ENCODE measurements around the gene ACBD5. TPM values are rescaled to one million over a fixed set of nuclear protein-coding genes. Genes with fewer than 3 reads are reported as not detected.

The ACBD5 gene
- total and polyA plus RNA-seq, 11 donors = 28.3 to 86.0 (median 71.6) TPM

DNA sequence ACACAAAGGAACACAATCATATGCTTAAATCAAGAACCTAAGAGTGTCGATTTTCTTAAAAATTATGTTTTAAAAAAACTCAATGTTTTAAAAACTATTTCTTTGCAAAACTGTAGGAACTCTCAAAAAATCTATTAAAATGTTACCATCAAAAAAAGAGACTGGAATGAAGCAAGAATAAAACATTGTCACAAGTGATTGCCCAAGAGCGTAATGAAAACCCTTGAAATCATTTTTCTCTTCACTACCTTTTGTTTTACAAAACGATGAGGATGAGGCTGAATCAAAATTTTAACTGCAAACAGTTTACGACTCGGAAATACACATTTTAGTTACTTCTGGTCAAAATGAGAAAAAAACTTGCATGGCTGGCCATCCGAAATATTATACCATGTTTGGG is 87.3 kb downstream of the ACBD5 start:
- Histone ChIP-seq H3K27ac (peak overlapping the region in 9 of 12 donors; percentile 95 to 100 (median 100)), H3K4me3 (peak overlapping the region; percentile 69 to 95 (median 83)), H3K4me1 (peaks cover 0 to 49% (median 25%) of the 10 kb centered on the region in 12 donors), H3K36me3 (peaks cover 0 to 14% (median 8%) of the 10 kb centered on the region in 9 donors), H3K9me3 (no peaks in the 10 kb centered on the region), H3K27me3 (no peaks in the 10 kb centered on the region)
- DNase-seq = no peak
- intact Hi-C loops (cut with DNase I) = loop anchor here in 4 of 10 donors (5.0 to 10.0 kb wide), 3 partner anchors 51 to 289 kb away; partner anchors contain the start of genes ANKRD26 (in 2 of the 4) and ABI1 (in 1 of the 4)
- ATAC-seq = no peak
- WGBS, 4 donors = 3 to 4% (median 4%) methylated on average over 6 of the region's 6 CpGs
- TF ChIP-seq, protein P1, sequence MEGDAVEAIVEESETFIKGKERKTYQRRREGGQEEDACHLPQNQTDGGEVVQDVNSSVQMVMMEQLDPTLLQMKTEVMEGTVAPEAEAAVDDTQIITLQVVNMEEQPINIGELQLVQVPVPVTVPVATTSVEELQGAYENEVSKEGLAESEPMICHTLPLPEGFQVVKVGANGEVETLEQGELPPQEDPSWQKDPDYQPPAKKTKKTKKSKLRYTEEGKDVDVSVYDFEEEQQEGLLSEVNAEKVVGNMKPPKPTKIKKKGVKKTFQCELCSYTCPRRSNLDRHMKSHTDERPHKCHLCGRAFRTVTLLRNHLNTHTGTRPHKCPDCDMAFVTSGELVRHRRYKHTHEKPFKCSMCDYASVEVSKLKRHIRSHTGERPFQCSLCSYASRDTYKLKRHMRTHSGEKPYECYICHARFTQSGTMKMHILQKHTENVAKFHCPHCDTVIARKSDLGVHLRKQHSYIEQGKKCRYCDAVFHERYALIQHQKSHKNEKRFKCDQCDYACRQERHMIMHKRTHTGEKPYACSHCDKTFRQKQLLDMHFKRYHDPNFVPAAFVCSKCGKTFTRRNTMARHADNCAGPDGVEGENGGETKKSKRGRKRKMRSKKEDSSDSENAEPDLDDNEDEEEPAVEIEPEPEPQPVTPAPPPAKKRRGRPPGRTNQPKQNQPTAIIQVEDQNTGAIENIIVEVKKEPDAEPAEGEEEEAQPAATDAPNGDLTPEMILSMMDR (IDR thresholded peaks at IDR 0.05) = no peak
- no peak for TF ChIP-seq POLR2A (IDR thresholded peaks at IDR 0.05)

DNA sequence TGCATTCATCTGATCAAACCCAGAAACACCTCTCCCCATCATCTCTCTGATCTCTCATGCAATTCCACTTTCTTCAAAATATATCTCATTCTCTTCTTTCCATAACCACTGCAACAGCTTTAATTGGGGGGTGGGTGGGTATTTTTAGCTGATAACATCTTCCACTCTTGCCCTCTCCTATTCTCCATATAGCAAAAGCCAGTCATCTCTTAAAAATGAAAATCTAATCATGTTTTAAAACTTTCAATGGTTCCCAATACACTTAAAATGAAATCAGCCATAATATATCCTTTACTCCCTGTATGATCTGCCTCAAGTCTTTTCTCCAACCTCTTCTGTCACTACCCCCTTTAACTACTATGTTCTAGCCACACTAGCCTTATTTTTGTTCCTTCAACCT is 87.9 kb downstream of the ACBD5 start:
- H3K27ac ChIP-seq = no peak overlapping the region
- ATAC-seq (no peak), DNase-seq (no peak)
- no peaks in the 10 kb centered on the region for H3K27me3 ChIP-seq
- intact Hi-C loops (cut with DNase I) = loop anchor here in 4 of 10 donors (5.0 to 10.0 kb wide), 3 partner anchors 50 to 288 kb away; partner anchors contain the start of genes ANKRD26 (in 2 of the 4) and ABI1 (in 1 of the 4)
- H3K9me3 ChIP-seq = no peaks in the 10 kb centered on the region
- TF ChIP-seq, protein P1 (IDR thresholded peaks at IDR 0.05) = no peak
- TF ChIP-seq POLR2A (IDR thresholded peaks at IDR 0.05) = no peak
- H3K4me3 ChIP-seq = peak overlapping the region in 9 of 12 donors; percentile 69 to 95 (median 88)
- H3K4me1 ChIP-seq = peaks cover 0 to 49% (median 25%) of the 10 kb centered on the region in 12 donors
- peaks cover 0 to 20% (median 14%) of the 10 kb centered on the region in 9 donors for H3K36me3 ChIP-seq

DNA sequence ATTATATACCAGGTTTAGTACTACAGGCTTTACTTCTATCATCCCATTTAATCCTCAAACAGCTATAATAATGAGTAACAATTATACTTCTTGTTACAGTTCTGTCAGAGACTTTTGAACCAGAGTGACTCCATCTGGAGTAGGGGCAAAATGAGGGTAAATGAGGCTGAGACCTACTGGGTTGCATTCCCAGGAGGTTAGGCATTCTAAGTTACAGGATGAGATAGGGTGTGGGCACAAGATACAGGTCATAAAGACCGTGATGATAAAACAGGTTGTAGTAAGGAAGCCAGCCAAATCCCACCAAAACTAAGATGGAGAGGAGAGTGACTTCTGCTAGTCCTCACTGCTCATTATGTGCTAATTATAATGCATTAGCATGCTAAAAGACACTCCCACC is 90.3 kb downstream of the ACBD5 start:
- Histone ChIP-seq H3K36me3 (peaks cover 0 to 45% (median 37%) of the 10 kb centered on the region in 9 donors), H3K9me3 (no peaks in the 10 kb centered on the region), H3K4me3 (no peak overlapping the region), H3K27me3 (no peaks in the 10 kb centered on the region), H3K4me1 (peaks cover 0 to 32% (median 20%) of the 10 kb centered on the region in 12 donors), H3K27ac (no peak overlapping the region)
- WGBS, 4 donors = 58 to 69% (median 65%) methylated on average over 1 of the region's 1 CpG
- TF ChIP-seq, protein P1 (IDR thresholded peaks at IDR 0.05) = no peak
- TF ChIP-seq POLR2A (IDR thresholded peaks at IDR 0.05) = no peak
- ATAC-seq (no peak), DNase-seq (no peak)
- intact Hi-C loops (cut with DNase I) = loop anchor here in 4 of 10 donors (5.0 to 10.0 kb wide), 3 partner anchors 48 to 285 kb away; partner anchors contain the start of genes ANKRD26 (in 2 of the 4) and ABI1 (in 1 of the 4)

DNA sequence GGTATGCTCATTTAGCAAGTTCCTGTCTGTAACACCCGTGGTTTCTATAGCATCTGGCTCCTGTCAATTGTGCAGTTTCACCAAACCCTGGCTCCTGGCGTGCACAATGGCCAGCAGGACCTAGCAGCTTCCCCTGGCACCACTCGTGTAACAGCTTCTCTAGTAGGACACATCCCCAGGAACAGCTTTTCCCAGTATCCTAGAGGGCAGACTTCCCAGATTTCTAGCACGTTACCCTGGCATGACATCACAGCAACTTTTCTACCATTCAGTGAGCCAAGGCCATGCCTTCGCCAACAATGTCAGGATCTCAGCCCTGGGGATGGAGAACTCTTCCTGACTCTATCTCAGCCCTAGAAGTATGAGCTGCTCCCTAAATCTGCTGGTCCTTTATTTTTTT is 92.9 kb downstream of the ACBD5 start:
- DNase-seq (peak in 4 of 5 donors; percentile 20 to 44 (median 32)), ATAC-seq (peak; percentile 82 to 90 (median 86))
- TF ChIP-seq, protein P1 (IDR thresholded peaks at IDR 0.05) = no peak
- TF ChIP-seq POLR2A (IDR thresholded peaks at IDR 0.05) = no peak
- Histone ChIP-seq H3K36me3 (peaks cover 0 to 70% (median 63%) of the 10 kb centered on the region in 9 donors), H3K4me1 (peaks cover 0 to 25% (median 12%) of the 10 kb centered on the region in 12 donors), H3K27me3 (no peaks in the 10 kb centered on the region), H3K4me3 (no peak overlapping the region), H3K9me3 (no peaks in the 10 kb centered on the region), H3K27ac (no peak overlapping the region)
- intact Hi-C loops (cut with DNase I) = no loop called here
- WGBS, 4 donors = 45 to 72% (median 57%) methylated on average over 5 of the region's 5 CpGs

All from heart left ventricle (tissue), 16 donors.